Glutamatergic neuron (in vitro differentiated cells): ENCODE data around the gene GMDS. TPM values are rescaled to one million over a fixed set of nuclear protein-coding genes. Genes with fewer than 3 reads are reported as not detected.

ENCODE experiments used
- DNase-seq: peaks from one replicate; pipeline ENCODE4 v3.0.0; 2022
- H3K27ac Mint-ChIP-seq: one replicate; pipeline ENCODE4 v1.8.0; 2020; ENCODE audit warnings: mild to moderate bottlenecking, mixed read lengths, inconsistent platforms; ENCODE audit not compliant: unreplicated experiment
- H3K27me3 Mint-ChIP-seq: one replicate; pipeline ENCODE4 v1.8.0; 2020; ENCODE audit warnings: mild to moderate bottlenecking, moderate library complexity, mixed read lengths, inconsistent platforms; ENCODE audit not compliant: unreplicated experiment
- H3K36me3 Mint-ChIP-seq: one replicate; pipeline ENCODE4 v1.8.0; 2020; ENCODE audit warnings: mild to moderate bottlenecking, mixed read lengths, inconsistent platforms; ENCODE audit not compliant: unreplicated experiment
- H3K4me1 Mint-ChIP-seq: one replicate; pipeline ENCODE4 v1.8.0; 2020; ENCODE audit warnings: mild to moderate bottlenecking, low read depth, mixed read lengths, inconsistent platforms; ENCODE audit not compliant: unreplicated experiment
- H3K4me3 Mint-ChIP-seq: one replicate; pipeline ENCODE4 v1.8.0; 2020; ENCODE audit warnings: mild to moderate bottlenecking, mixed read lengths, inconsistent platforms; ENCODE audit not compliant: unreplicated experiment
- H3K9me3 Mint-ChIP-seq: one replicate; pipeline ENCODE4 v1.8.0; 2020; ENCODE audit warnings: mild to moderate bottlenecking, moderate library complexity, mixed read lengths, inconsistent platforms; ENCODE audit not compliant: unreplicated experiment
- total RNA-seq: library from RNA; stranded (reverse); fragmentation: NEBNext Ultra II Directional; extraction: Animal tissue kit (Norgen Biotek cat#: 25700); gene quantifications from one replicate; pipeline ENCODE4 v1.2.1, GENCODE V29; 2021; ENCODE audit not compliant: unreplicated experiment
- TF ChIP-seq, protein P1 (sequence below): fragments of 200-600 bp; sonication (generic); IDR thresholded peaks from one replicate; pipeline ENCODE4 v1.5.0; 2021; ENCODE audit not compliant: partially characterized antibody, unreplicated experiment

GMDS gene
- total RNA-seq, 1 donor from 2014 or later = 8.9 TPM

DNA sequence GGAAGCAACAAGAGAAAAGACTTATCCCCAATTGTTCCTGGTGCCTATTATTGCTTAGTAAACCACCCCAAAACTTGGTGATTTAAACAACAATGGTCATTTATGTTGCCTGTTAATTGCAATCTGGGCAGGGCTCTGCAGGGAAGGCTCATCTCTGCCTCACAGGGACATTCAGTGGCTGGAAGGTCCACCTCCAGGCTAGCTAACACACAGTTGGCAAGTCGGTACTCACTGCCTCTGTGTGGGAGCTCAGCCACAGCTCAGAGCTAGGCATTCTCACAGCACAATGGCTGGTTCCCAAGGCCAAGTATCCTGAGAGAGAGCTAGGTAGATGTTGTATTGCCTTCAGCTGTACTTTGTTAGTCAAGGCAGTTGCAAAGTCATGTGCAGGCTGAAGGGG lies 18.5 kb upstream of the GMDS start:
- TF ChIP-seq, protein P1, sequence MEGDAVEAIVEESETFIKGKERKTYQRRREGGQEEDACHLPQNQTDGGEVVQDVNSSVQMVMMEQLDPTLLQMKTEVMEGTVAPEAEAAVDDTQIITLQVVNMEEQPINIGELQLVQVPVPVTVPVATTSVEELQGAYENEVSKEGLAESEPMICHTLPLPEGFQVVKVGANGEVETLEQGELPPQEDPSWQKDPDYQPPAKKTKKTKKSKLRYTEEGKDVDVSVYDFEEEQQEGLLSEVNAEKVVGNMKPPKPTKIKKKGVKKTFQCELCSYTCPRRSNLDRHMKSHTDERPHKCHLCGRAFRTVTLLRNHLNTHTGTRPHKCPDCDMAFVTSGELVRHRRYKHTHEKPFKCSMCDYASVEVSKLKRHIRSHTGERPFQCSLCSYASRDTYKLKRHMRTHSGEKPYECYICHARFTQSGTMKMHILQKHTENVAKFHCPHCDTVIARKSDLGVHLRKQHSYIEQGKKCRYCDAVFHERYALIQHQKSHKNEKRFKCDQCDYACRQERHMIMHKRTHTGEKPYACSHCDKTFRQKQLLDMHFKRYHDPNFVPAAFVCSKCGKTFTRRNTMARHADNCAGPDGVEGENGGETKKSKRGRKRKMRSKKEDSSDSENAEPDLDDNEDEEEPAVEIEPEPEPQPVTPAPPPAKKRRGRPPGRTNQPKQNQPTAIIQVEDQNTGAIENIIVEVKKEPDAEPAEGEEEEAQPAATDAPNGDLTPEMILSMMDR = no peak
- no peak overlapping the region for H3K27ac Mint-ChIP-seq
- peaks cover 3% of the 10 kb centered on the region for H3K27me3 Mint-ChIP-seq
- no peaks in the 10 kb centered on the region for H3K4me1 Mint-ChIP-seq
- H3K9me3 Mint-ChIP-seq = no peaks in the 10 kb centered on the region
- no peak overlapping the region for H3K4me3 Mint-ChIP-seq
- DNase-seq = no peak
- no peaks in the 10 kb centered on the region for H3K36me3 Mint-ChIP-seq

DNA sequence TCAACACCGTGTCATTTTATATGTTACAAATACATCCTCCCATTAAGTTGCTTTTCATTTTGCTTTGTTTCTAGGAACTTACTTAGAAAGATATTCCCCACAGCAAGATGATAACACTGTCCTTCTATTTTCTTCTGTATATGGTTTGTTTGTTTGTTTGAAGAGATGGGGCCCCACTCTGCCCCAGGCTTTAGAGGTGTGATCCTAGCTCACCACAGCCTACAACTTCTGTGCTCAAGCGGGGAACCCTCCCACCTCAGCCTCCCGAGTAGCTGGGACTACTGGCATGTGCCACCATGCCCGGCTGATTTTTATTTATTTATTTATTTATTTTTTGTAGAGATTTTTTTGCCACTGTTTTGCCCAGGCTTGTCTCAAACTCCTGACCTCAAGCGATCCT lies 14.2 kb upstream of the GMDS start:
- Mint-ChIP-seq H3K27ac (no peak overlapping the region), H3K27me3 (no peaks in the 10 kb centered on the region), H3K4me3 (no peak overlapping the region), H3K36me3 (peaks cover 9% of the 10 kb centered on the region), H3K9me3 (peaks cover 2% of the 10 kb centered on the region), H3K4me1 (no peaks in the 10 kb centered on the region)
- TF ChIP-seq, protein P1 = no peak
- no peak for DNase-seq

DNA sequence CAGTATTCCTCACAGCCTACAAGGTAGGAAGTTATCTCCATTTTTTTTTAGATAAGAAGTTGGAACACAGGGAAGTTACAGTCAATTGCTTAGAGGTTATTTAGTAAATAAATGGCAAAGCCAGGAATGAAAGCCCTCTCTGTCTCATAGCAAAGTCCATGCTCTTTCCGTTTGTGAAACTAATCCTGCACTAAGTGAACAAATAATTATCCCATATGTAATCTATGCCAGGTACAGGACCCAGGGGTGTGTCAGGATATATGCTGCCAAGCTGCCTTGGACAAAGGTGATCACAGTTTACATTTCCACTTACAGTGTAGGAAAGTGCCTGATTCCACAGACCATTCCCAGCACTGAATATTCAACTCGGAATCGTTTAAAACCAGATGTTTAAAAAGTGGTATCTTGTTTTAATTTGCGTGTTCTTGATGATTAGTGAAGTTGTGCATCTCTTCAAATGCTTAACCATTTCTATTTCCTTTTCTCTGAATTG lies 13.6 kb upstream of the GMDS start:
- Mint-ChIP-seq H3K27me3 (peaks cover 2% of the 10 kb centered on the region), H3K4me1 (no peaks in the 10 kb centered on the region), H3K9me3 (peaks cover 2% of the 10 kb centered on the region), H3K27ac (no peak overlapping the region), H3K36me3 (peaks cover 9% of the 10 kb centered on the region), H3K4me3 (no peak overlapping the region)
- DNase-seq = no peak
- TF ChIP-seq, protein P1 = no peak

DNA sequence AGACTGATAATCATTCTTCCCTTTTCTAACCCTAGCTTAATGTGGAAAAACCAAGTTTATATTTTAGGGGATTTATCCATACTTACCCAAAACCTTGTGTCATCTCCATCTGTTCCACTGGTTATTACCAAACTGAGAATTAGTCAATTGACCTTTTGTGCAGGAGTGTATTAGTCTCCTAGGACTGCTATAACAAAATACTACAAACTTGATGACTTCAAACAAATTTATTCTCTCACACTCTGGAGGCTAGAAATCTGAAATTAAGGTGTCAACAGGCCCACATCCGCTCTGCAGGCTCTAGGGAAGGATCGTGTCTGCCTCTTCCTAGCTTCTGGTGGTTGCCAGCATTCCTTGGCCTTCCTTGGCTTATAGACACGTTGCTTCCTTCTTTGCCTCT lies 12.7 kb upstream of the GMDS start:
- Mint-ChIP-seq H3K4me3 (no peak overlapping the region), H3K4me1 (no peaks in the 10 kb centered on the region), H3K27ac (no peak overlapping the region), H3K36me3 (peaks cover 9% of the 10 kb centered on the region), H3K27me3 (peaks cover 2% of the 10 kb centered on the region), H3K9me3 (peaks cover 2% of the 10 kb centered on the region)
- no peak for DNase-seq
- TF ChIP-seq, protein P1 = no peak

DNA sequence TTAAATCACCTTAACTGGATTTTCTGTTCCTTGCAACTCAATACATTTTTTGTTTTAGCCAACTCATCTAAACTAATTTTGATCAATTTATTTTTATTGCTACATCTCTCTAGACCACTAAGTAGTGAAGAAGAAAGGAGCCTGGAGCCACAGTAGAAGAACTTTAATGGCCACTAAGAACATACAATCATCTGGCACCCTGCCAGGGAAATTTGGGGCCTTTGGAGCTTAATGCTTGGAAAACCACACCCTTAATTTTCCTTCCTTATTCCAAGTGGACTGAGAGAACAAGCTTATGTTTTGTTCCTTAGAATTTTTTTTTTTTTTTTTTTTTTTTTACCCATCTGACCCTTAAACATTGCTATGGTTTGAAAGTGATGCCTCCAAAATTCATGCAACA lies 12.0 kb upstream of the GMDS start:
- Mint-ChIP-seq H3K9me3 (peaks cover 2% of the 10 kb centered on the region), H3K4me1 (no peaks in the 10 kb centered on the region), H3K36me3 (peaks cover 9% of the 10 kb centered on the region), H3K27ac (no peak overlapping the region), H3K27me3 (peaks cover 2% of the 10 kb centered on the region), H3K4me3 (no peak overlapping the region)
- TF ChIP-seq, protein P1 = no peak
- no peak for DNase-seq
